CD1c-positive myeloid dendritic cell (primary cell): ENCODE data around the gene NBAS.

ENCODE experiments used
- DNase-seq: peaks from one replicate; pipeline ENCODE4 v3.0.0-alpha.2; 2016; ENCODE audit errors: extremely low spot score

Gene NBAS

GRCh38 chr2:15591373-15591691 lies 30.2 kb upstream of the NBAS start:
- DNase-seq: no peak

- peak; percentile 17 for DNase-seq
These were observed 27.3 kb upstream of the NBAS start for GRCh38 chr2:15588329-15588919.

GRCh38 chr2:15584767-15585469 lies 23.8 kb upstream of the NBAS start:
- no peak for DNase-seq

GRCh38 chr2:15584316-15584715 lies 23.2 kb upstream of the NBAS start:
- no peak for DNase-seq

GRCh38 chr2:15583826-15584225 lies 22.7 kb upstream of the NBAS start:
- DNase-seq: no peak

- no peak for DNase-seq
These were observed 21.7 kb upstream of the NBAS start for GRCh38 chr2:15582710-15583357.

GRCh38 chr2:15580451-15580850 lies 19.3 kb upstream of the NBAS start:
- no peak for DNase-seq

- DNase-seq: no peak
These were observed 18.5 kb upstream of the NBAS start for GRCh38 chr2:15579641-15580040.

- DNase-seq: peak; percentile 82
These were observed 16.1 kb upstream of the NBAS start for GRCh38 chr2:15577071-15577735.

GRCh38 chr2:15571729-15572128 lies 10.6 kb upstream of the NBAS start:
- no peak for DNase-seq

- no peak for DNase-seq
These were observed 9.0 kb upstream of the NBAS start for GRCh38 chr2:15570104-15570503.

GRCh38 chr2:15568874-15569273 lies 7.7 kb upstream of the NBAS start:
- DNase-seq: no peak

- no peak for DNase-seq
These were observed 5.8 kb upstream of the NBAS start for GRCh38 chr2:15566912-15567311.

GRCh38 chr2:15565994-15566671 lies 5.0 kb upstream of the NBAS start:
- no peak for DNase-seq

- no peak for DNase-seq
These were observed 4.3 kb upstream of the NBAS start for GRCh38 chr2:15565392-15565791.

GRCh38 chr2:15563227-15564100 lies 2.3 kb upstream of the NBAS start:
- DNase-seq: no peak

GRCh38 chr2:15562354-15563031 lies 1.4 kb upstream of the NBAS start:
- no peak for DNase-seq

GRCh38 chr2:15561574-15562344 lies 625 bp upstream of the NBAS start:
- DNase-seq: no peak

GRCh38 chr2:15560140-15560987 lies 770 bp downstream of the NBAS start:
- DNase-seq: peak; percentile 1
